ENCODE results near the gene VGF. TPM values are rescaled to one million over a fixed set of nuclear protein-coding genes. Genes with fewer than 3 reads are reported as not detected.

The VGF gene
- total RNA-seq, 1 experiment from 2014 or later: 0.14 TPM

DNA sequence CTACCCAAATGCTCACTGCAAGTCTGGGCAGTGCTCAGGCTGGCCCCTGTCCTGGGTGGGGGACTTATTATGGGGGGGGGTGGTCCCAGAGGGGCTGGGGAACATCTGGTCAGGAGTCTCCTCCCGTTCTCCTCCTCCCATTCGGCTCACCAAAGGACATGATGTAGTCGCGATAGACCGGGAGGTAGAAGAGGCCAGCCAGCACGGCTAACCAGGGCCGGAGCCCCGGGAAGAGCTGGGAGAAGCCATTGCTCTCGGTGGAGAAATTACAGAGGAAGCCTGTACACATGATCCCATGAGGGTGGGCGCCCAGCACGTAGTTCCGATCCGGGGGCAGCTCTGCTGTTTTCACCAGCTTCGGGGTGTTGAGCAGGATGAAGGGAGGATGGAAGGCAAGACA is 33.1 kb upstream of the VGF start:
- TF ChIP-seq, protein P1, sequence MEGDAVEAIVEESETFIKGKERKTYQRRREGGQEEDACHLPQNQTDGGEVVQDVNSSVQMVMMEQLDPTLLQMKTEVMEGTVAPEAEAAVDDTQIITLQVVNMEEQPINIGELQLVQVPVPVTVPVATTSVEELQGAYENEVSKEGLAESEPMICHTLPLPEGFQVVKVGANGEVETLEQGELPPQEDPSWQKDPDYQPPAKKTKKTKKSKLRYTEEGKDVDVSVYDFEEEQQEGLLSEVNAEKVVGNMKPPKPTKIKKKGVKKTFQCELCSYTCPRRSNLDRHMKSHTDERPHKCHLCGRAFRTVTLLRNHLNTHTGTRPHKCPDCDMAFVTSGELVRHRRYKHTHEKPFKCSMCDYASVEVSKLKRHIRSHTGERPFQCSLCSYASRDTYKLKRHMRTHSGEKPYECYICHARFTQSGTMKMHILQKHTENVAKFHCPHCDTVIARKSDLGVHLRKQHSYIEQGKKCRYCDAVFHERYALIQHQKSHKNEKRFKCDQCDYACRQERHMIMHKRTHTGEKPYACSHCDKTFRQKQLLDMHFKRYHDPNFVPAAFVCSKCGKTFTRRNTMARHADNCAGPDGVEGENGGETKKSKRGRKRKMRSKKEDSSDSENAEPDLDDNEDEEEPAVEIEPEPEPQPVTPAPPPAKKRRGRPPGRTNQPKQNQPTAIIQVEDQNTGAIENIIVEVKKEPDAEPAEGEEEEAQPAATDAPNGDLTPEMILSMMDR (IDR thresholded peaks at IDR 0.05; ENCODE audit: unreplicated experiment): no peak

DNA sequence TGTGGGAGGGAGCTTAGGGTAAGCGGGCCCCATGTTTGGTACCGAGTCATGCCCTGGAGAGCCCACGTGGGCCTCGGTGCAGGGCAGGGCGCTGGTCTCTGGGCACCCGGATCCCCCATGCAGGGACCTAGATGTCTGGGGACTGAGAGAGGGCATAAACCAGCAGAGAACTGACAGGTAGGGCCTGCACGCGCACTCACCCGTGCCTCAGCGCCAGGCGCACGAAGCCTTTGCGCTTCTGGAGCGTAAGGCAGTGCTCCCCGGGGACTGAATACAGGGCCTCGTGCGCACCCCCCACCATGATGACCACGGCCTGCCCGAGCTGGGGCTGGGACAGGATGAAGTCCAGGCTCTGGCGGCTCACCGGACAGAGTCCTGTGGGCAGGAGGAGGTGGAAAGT is 32.6 kb upstream of the VGF start:
- DNase-seq: no peak

More for the DNA sequence above, 33.1 kb upstream of the VGF start:
- Mint-ChIP-seq H3K27ac (ENCODE audit: unreplicated experiment) (no peak overlapping the region), H3K4me1 (ENCODE audit: low read depth, unreplicated experiment) (no peaks in the 10 kb centered on the region), H3K27me3 (ENCODE audit: unreplicated experiment) (peaks cover 29% of the 10 kb centered on the region), H3K9me3 (ENCODE audit: low read depth, unreplicated experiment) (no peaks in the 10 kb centered on the region), H3K4me3 (ENCODE audit: low read depth, unreplicated experiment) (no peak overlapping the region), H3K36me3 (ENCODE audit: insufficient read depth, unreplicated experiment) (no peaks in the 10 kb centered on the region)
- no TSS peak for BruUV-seq (replicated peaks)
- DNase-seq: no peak
- CTCF ChIA-PET: no interaction called here
- intact Hi-C loops (cut with micrococcal nuclease; ENCODE audit: unreplicated experiment): no loop called here

DNA sequence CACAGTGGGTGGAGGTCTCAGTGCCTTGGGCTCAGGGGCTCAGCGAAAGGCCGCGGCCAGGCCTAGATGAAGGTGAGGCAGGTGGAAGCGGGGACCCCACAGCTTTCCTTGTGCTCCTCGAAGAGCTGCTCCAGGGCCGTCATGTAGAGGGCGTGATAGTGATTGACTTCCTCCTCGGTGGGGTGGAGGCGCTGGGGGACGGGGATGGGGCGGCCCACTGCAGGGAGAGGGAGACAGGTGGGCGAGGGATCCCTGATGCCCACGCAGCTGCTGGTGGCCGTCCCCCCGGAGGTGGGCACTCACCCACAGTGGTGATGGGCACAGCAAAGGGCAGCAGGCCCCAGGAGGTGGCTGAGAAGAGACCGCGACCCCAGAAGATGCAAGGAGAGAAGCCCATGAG is 30.5 kb upstream of the VGF start:
- BruUV-seq (replicated peaks): no TSS peak
- H3K9me3 Mint-ChIP-seq (ENCODE audit: low read depth, unreplicated experiment): no peaks in the 10 kb centered on the region
- intact Hi-C loops (cut with micrococcal nuclease; ENCODE audit: unreplicated experiment): no loop called here

More for the DNA sequence above, 32.6 kb upstream of the VGF start:
- no peak overlapping the region for H3K27ac Mint-ChIP-seq (ENCODE audit: unreplicated experiment)
- TF ChIP-seq, protein P1 (IDR thresholded peaks at IDR 0.05; ENCODE audit: unreplicated experiment): no peak
- intact Hi-C loops (cut with micrococcal nuclease; ENCODE audit: unreplicated experiment): no loop called here
- CTCF ChIA-PET: no interaction called here
- no peaks in the 10 kb centered on the region for H3K4me1 Mint-ChIP-seq (ENCODE audit: low read depth, unreplicated experiment)
- H3K27me3 Mint-ChIP-seq (ENCODE audit: unreplicated experiment): peaks cover 25% of the 10 kb centered on the region
- H3K4me3 Mint-ChIP-seq (ENCODE audit: low read depth, unreplicated experiment): no peak overlapping the region
- H3K36me3 Mint-ChIP-seq (ENCODE audit: insufficient read depth, unreplicated experiment): no peaks in the 10 kb centered on the region
- no peaks in the 10 kb centered on the region for H3K9me3 Mint-ChIP-seq (ENCODE audit: low read depth, unreplicated experiment)
- no TSS peak for BruUV-seq (replicated peaks)

DNA sequence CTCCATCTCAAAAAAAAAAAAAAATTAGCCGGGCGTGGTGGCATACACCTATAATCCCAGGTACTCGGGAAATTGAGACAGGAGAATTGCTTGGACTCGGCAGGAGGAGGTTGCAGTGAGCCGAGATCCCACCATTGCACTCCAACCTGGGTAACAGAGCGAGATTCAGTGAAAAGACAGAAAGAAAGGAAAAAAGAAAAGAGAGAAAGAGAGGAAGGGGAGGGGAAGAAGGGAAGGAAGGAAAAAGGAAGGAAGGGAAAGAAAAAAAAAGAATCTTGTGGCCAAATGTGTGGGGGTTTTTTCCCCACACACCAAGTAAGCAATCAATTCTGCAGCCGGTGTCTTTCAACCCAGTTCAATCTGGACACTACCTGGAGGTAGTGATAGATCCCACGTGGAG is 23.7 kb upstream of the VGF start:
- H3K36me3 Mint-ChIP-seq (ENCODE audit: insufficient read depth, unreplicated experiment): no peaks in the 10 kb centered on the region
- no TSS peak for BruUV-seq (replicated peaks)
- DNase-seq: no peak
- H3K9me3 Mint-ChIP-seq (ENCODE audit: low read depth, unreplicated experiment): no peaks in the 10 kb centered on the region
- CTCF ChIA-PET: no interaction called here
- H3K27ac Mint-ChIP-seq (ENCODE audit: unreplicated experiment): no peak overlapping the region
- peaks cover 7% of the 10 kb centered on the region for H3K27me3 Mint-ChIP-seq (ENCODE audit: unreplicated experiment)
- no peaks in the 10 kb centered on the region for H3K4me1 Mint-ChIP-seq (ENCODE audit: low read depth, unreplicated experiment)
- intact Hi-C loops (cut with micrococcal nuclease; ENCODE audit: unreplicated experiment): no loop called here
- H3K4me3 Mint-ChIP-seq (ENCODE audit: low read depth, unreplicated experiment): no peak overlapping the region
- TF ChIP-seq, protein P1 (IDR thresholded peaks at IDR 0.05; ENCODE audit: unreplicated experiment): no peak

More for the DNA sequence above, 30.5 kb upstream of the VGF start:
- Mint-ChIP-seq H3K4me3 (ENCODE audit: low read depth, unreplicated experiment) (no peak overlapping the region), H3K27me3 (ENCODE audit: unreplicated experiment) (peaks cover 10% of the 10 kb centered on the region), H3K36me3 (ENCODE audit: insufficient read depth, unreplicated experiment) (no peaks in the 10 kb centered on the region), H3K4me1 (ENCODE audit: low read depth, unreplicated experiment) (no peaks in the 10 kb centered on the region), H3K27ac (ENCODE audit: unreplicated experiment) (no peak overlapping the region)
- no peak for DNase-seq
- CTCF ChIA-PET: no interaction called here
- TF ChIP-seq, protein P1 (IDR thresholded peaks at IDR 0.05; ENCODE audit: unreplicated experiment): no peak

All from Calu3 (cell line).